ENCODE results near the gene PRDM16.

The PRDM16 gene

DNA sequence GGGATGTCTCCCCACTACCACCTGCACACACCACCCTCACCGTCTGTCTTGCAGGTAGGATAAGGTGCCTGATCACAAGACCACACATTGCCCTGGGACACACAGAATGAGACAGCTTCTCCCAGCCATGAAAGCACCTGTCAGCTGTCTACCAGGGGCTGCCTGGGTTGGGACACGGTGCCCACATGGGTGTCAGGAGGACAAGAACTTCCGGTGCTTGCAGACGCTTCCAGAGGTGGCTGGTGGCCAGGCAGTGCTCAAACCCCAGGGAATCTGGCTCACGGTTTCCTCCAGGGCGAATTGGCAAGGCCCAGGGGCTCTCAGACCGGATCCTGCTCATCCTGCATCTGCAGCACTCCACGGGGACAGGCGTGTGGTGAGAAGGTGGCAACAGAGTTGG, 202.9 kb downstream of the PRDM16 start:
- CTCF ChIA-PET: no interaction called here

DNA sequence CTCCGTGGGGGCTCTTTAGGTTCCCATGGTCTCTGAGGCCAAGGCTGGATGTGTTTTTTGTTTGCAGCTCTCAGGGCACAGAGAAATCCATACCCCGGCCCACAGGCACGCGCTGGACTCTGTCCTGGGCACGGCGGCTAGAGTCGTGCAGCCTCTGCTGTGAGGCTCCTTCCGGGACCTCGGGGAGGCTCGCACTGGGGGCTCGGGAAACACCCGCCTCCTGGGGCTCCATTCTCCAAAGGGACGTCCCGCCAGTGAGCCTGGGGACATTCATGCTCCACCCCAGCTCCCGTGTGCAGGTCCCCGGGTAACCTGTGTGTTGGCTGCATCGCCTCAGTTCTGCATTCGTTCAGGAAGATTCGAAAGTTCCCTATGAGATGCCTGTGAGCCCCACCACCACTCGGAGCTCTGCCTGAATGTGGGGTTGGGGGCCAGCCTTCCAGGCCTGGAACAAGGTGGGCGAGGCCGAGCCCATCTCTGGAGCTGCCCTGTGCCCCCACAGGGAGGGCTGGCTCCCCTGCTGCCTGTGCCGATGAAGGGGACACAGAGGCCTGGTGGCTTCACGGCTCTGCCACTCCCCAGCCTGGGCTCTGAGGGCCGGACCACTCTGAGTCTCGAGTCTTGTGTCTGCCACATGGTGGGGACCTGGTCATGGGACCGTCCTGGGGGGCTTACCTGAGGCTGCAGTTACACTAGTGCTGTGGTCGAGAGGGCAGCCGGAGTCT, 203.5 kb downstream of the PRDM16 start:
- POLR2A ChIA-PET (ENCODE audit: low non-redundant PET): interaction anchor here (0.6 kb wide), 1 partner anchor 172 kb away, joined by 11 read pairs; no protein-coding TSS in a partner anchor
- no peak for DNase-seq (ENCODE audit: low spot score)
- CTCF ChIA-PET: no interaction called here
- TF ChIP-seq, protein P1, sequence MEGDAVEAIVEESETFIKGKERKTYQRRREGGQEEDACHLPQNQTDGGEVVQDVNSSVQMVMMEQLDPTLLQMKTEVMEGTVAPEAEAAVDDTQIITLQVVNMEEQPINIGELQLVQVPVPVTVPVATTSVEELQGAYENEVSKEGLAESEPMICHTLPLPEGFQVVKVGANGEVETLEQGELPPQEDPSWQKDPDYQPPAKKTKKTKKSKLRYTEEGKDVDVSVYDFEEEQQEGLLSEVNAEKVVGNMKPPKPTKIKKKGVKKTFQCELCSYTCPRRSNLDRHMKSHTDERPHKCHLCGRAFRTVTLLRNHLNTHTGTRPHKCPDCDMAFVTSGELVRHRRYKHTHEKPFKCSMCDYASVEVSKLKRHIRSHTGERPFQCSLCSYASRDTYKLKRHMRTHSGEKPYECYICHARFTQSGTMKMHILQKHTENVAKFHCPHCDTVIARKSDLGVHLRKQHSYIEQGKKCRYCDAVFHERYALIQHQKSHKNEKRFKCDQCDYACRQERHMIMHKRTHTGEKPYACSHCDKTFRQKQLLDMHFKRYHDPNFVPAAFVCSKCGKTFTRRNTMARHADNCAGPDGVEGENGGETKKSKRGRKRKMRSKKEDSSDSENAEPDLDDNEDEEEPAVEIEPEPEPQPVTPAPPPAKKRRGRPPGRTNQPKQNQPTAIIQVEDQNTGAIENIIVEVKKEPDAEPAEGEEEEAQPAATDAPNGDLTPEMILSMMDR (conservative IDR thresholded peaks at IDR 0.05; ENCODE audit: low read depth): no peak
- no peak overlapping the region for H3K27ac ChIP-seq

More for the DNA sequence above, 202.9 kb downstream of the PRDM16 start:
- no peak for DNase-seq (ENCODE audit: low spot score)
- POLR2A ChIA-PET (ENCODE audit: low non-redundant PET): no interaction called here
- TF ChIP-seq, protein P1 (conservative IDR thresholded peaks at IDR 0.05; ENCODE audit: low read depth): no peak
- H3K27ac ChIP-seq: no peak overlapping the region

DNA sequence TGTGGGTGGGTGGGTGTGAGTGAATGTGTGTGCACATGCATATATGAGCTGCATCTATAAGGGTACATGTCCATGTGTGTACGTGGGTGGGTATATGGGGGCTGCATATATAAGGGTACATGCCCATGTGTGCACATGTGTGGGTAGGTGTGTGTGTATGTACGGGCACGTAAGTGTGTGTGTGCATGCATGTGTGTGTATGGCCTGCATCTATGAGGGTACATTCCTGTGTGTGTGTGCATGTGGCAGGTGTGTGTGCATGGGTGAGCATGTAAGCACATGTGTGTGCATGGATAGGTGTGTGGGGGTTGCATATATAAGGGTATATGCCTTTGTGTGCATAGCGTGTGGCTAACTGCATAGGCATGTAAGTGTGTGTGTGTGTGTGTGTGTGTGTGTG, 204.4 kb downstream of the PRDM16 start:
- POLR2A ChIA-PET (ENCODE audit: low non-redundant PET): interaction anchor here (0.6 kb wide), 1 partner anchor 171 kb away, joined by 11 read pairs; no protein-coding TSS in a partner anchor
- TF ChIP-seq, protein P1 (conservative IDR thresholded peaks at IDR 0.05; ENCODE audit: low read depth): no peak
- CTCF ChIA-PET: no interaction called here
- no peak overlapping the region for H3K27ac ChIP-seq
- no peak for DNase-seq (ENCODE audit: low spot score)

DNA sequence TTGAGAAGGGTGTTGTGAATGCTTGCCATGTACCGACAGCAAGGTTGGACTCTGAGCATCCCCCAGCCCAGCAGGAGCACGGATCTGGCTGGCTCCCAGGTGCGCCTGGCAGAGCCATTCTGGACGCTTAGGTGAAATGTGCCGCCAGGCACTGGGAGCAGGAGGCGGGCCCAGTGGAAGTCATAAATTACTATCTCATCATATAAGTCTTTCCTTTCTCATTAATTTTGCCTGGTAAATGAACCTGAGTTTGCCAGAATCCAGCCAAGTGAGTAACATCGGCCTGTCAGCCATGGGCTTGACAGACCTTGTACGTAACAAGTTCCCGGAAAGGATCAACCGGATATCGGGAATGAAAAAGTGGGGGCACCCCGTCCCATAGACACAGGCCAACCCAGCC, 206.0 kb downstream of the PRDM16 start:
- TF ChIP-seq, protein P1 (conservative IDR thresholded peaks at IDR 0.05; ENCODE audit: low read depth): no peak
- no peak overlapping the region for H3K27ac ChIP-seq
- POLR2A ChIA-PET (ENCODE audit: low non-redundant PET): no interaction called here
- no peak for DNase-seq (ENCODE audit: low spot score)
- CTCF ChIA-PET: no interaction called here

DNA sequence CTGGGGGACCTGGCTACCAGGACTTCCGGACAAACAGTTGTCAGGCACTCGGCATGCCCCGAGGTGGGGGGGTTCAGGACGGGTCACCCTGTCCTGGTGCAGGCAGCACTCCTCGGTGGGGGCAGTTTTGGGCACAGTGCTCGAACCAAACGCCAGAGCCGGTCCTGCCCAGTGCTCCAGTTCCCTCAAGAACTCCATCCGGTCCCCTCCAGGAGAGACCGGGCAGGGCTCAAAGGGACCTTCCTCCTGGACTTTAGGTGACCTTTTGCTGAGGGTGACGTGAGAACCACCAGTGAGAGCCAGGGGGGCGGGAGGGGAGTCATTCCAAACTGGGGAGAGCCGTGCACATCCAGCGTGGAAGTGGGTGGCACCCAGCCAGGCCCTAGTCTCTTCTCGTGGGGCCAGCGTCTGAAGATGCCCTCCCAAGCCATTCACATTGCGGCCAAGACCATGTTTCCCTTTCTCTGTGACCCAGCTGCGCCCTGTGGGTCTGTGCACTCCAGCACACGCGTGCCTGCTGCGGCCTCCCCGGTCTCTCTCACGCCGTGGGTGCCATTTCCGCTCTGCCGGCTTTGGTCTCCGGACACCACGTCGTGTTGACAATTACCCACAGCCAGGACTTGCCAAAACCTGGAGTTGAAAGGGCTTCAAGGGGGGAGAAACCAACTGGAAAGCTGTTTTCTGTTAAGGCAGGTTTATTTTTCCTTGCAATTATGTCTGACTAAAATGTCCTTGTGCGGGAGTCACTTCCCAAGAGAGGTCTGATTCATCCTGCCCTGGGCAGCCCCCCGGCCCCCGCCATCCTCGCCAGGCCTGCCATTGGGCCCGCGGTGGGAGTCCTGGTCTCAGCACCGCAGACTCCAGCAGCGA, 206.7 kb downstream of the PRDM16 start:
- H3K27ac ChIP-seq: no peak overlapping the region
- ChIA-PET POLR2A (ENCODE audit: low non-redundant PET) (no interaction called here), CTCF (interaction anchor here (0.6 kb wide), 1 partner anchor 138 kb away, joined by 3 read pairs; no protein-coding TSS in a partner anchor)

DNA sequence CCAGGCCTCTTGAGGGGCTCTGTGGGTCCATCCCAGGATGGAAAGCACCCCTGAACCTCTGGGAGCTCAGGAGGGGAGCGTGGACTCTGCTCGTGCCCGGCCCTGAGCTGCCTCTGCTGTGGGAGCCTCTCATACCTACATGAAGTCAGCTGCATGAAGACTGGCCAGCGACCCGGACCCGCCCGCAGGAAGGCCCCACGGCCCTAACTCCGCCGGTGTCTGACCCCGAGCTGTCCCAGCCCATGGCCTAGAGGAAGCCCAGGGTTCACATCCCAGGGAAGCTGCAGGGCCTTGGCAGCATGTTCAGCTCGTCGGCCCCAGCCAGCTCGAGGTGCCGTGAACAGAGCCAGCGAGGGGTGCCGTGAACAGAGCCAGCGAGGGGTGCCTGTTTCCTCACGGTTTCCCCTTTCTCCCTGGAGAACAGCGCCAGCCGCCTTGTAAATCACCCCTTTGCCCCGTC, 207.4 kb downstream of the PRDM16 start:
- ChIA-PET CTCF (interaction anchor here (0.6 kb wide), 1 partner anchor 138 kb away, joined by 3 read pairs; no protein-coding TSS in a partner anchor), POLR2A (ENCODE audit: low non-redundant PET) (no interaction called here)
- DNase-seq (ENCODE audit: low spot score): no peak
- TF ChIP-seq, protein P1 (conservative IDR thresholded peaks at IDR 0.05; ENCODE audit: low read depth): no peak
- H3K27ac ChIP-seq: no peak overlapping the region

More for the DNA sequence above, 206.7 kb downstream of the PRDM16 start:
- DNase-seq (ENCODE audit: low spot score): no peak
- TF ChIP-seq, protein P1 (conservative IDR thresholded peaks at IDR 0.05; ENCODE audit: low read depth): no peak
